K562 (cell line): Measurements from ENCODE around the gene EMD. TPM values are rescaled to one million over a fixed set of nuclear protein-coding genes. Genes with fewer than 3 reads are reported as not detected.

Experiments used
- ATAC-seq: fragments of 200-7000 bp; cut with Tn5 transposase; 3 replicates; pipeline ENCODE4 v1.9.1; 2020; ENCODE audit warnings: moderate library complexity
- BruUV-seq: library from RNA; stranded (reverse); fragments of 400-500 nt; replicated peaks from 2 replicates; lab custom pipeline; 2021; lab: Mats Ljungman, UMichigan
- CTCF ChIA-PET: fragments of 300-600 bp; formaldehyde crosslinking; extraction: SDS; loops from one replicate; lab custom pipeline; 2021; ENCODE audit warnings: low intra/inter-chr PET ratio; lab: Yijun Ruan, JAX
- POLR2A ChIA-PET: fragments of 300-600, 350-650 bp; sonication (Branson Sonifier 250); formaldehyde crosslinking; extraction: SDS; loops from one replicate; lab custom pipeline; 2021; ENCODE audit warnings: antibody characterized with exemption, inconsistent platforms; lab: Yijun Ruan, JAX
- DNase-seq, 4 experiments: peaks; one replicate each; pipeline versions ENCODE4 v3.0.0 to v3.0.0-alpha.2; 2011 to 2018; ENCODE audit warnings: low spot score in 3 of 4, mixed read lengths in 3 of 4; ENCODE audit errors: extremely low read depth in 1 of 4
- FAIRE-seq: peaks from 2 replicates; lab custom pipeline; 2011; peaks lifted over from hg19 to GRCh38; lab: Jason Lieb, UNC
- H2AFZ ChIP-seq: 2 replicates; pipeline ENCODE4 v1.6.0; 2011; ENCODE audit warnings: low read depth, low read length, control low read depth, inconsistent platforms
- H3K27ac ChIP-seq: fragments of 200-600 bp; 3 replicates; pipeline ENCODE4 v1.8.0; 2011; ENCODE audit warnings: low read depth, mild to moderate bottlenecking, control low read depth, inconsistent platforms, low read length, moderate library complexity, mixed read lengths; ENCODE audit errors: extremely low read depth
- H3K27me3 ChIP-seq, 2 experiments: fragments of 300-600 bp in 1 of 2; 2 replicates in 1 of 2; 3 replicates in 1 of 2; pipeline versions ENCODE4 v1.6.0 to v1.8.0; 2011; ENCODE audit warnings: inconsistent platforms in 2 of 2, low read length in 2 of 2, mild to moderate bottlenecking in 1 of 2, mixed read lengths in 1 of 2, moderate library complexity in 1 of 2; ENCODE audit not compliant: control insufficient read depth in 2 of 2, insufficient read depth in 2 of 2
- H3K36me3 ChIP-seq: fragments of 300-600 bp; 3 replicates; pipeline ENCODE4 v1.8.0; 2011; ENCODE audit warnings: mild to moderate bottlenecking, low read length, inconsistent platforms; ENCODE audit not compliant: control insufficient read depth, insufficient read depth
- H3K4me1 ChIP-seq, 2 experiments: fragments of 200-600 bp in 1 of 2; replicated peaks in 1 of 2; 2 replicates in 1 of 2; 3 replicates in 1 of 2; pipeline versions ENCODE4 v1.5.1 to v1.8.0; 2011; ENCODE audit warnings: inconsistent platforms in 2 of 2, low read length in 2 of 2, mild to moderate bottlenecking in 1 of 2, mixed read lengths in 1 of 2, moderate library complexity in 1 of 2; ENCODE audit not compliant: control insufficient read depth in 2 of 2, insufficient read depth in 2 of 2
- H3K4me2 ChIP-seq: 2 replicates; pipeline ENCODE4 v1.6.1; 2011; ENCODE audit warnings: low read length, control low read depth, inconsistent platforms, mixed read lengths; ENCODE audit not compliant: insufficient read depth
- H3K4me3 ChIP-seq: fragments of 200-600 bp; sonication (generic), shearing (Covaris generic); 2 replicates; pipeline ENCODE4 v1.5.1; 2016; ENCODE audit warnings: control low read depth, inconsistent platforms
- H3K79me2 ChIP-seq: fragments of 200-600 bp; 3 replicates; pipeline ENCODE4 v1.8.0; 2011; ENCODE audit warnings: low read length, inconsistent platforms; ENCODE audit not compliant: control insufficient read depth, insufficient read depth
- H3K9ac ChIP-seq, 2 experiments: 2 replicates each; pipeline versions ENCODE4 v1.6.0 to v1.6.1; 2011; ENCODE audit warnings: low read depth in 2 of 2, low read length in 2 of 2, control low read depth in 1 of 2, inconsistent platforms in 1 of 2, mild to moderate bottlenecking in 1 of 2, mixed read lengths in 1 of 2; ENCODE audit not compliant: insufficient read depth in 1 of 2
- H3K9me1 ChIP-seq: one replicate; pipeline ENCODE4 v1.6.0; 2011; ENCODE audit warnings: inconsistent platforms, mild to moderate bottlenecking, low read length, moderate library complexity; ENCODE audit not compliant: control insufficient read depth, insufficient read depth
- H3K9me3 ChIP-seq: replicated peaks from 2 replicates; pipeline ENCODE4 v1.5.1; 2011; ENCODE audit warnings: low read depth, low read length, inconsistent platforms; ENCODE audit not compliant: control insufficient read depth, insufficient read depth
- H4K20me1 ChIP-seq: replicated peaks from 2 replicates; pipeline ENCODE4 v1.6.1; 2011; ENCODE audit warnings: low read length, inconsistent platforms, mixed read lengths; ENCODE audit not compliant: control insufficient read depth, insufficient read depth
- CXXC5 ChIP-seq: fragments of 250-450 bp; sonication (Bioruptor Pico); IDR thresholded peaks from 2 replicates; pipeline ENCODE4 v1.8.0; 2022; ENCODE audit warnings: inconsistent platforms, mild to moderate bottlenecking, moderate library complexity
- E2F6 ChIP-seq, 2 experiments: IDR thresholded peaks; 2 replicates each; pipeline ENCODE4 v1.6.1; 2011; ENCODE audit warnings: borderline replicate concordance in 1 of 2, control low read depth in 1 of 2, low read depth in 1 of 2, low read length in 1 of 2, mild to moderate bottlenecking in 1 of 2, mixed read lengths in 1 of 2, moderate library complexity in 1 of 2; ENCODE audit not compliant: insufficient read depth in 1 of 2, insufficient read length in 1 of 2, poor library complexity in 1 of 2, severe bottlenecking in 1 of 2; ENCODE audit errors: extremely low read depth in 1 of 2
- FOXK2 ChIP-seq, 2 experiments: fragments of 450-650 bp; IDR thresholded peaks in 1 of 2; conservative IDR thresholded peaks in 1 of 2; 2 replicates each; pipeline ENCODE4 v1.6.1; 2016; ENCODE audit warnings: low read depth in 2 of 2, mild to moderate bottlenecking in 1 of 2
- KDM5B ChIP-seq: fragments of 200-600 bp; sonication (generic); IDR thresholded peaks from 2 replicates; pipeline ENCODE4 v1.6.1; 2012; ENCODE audit warnings: low read depth, mild to moderate bottlenecking, moderate library complexity, low read length, control low read depth, inconsistent platforms; ENCODE audit not compliant: insufficient replicate concordance
- L3MBTL2 ChIP-seq: fragments of 450-650 bp; IDR thresholded peaks from 2 replicates; pipeline ENCODE4 v1.6.1; 2016; ENCODE audit warnings: mild to moderate bottlenecking, moderate library complexity
- NRF1 ChIP-seq, 2 experiments: fragments of 450-650 bp; IDR thresholded peaks in 1 of 2; conservative IDR thresholded peaks in 1 of 2; 2 replicates each; pipeline ENCODE4 v1.6.1; 2014; ENCODE audit warnings: mild to moderate bottlenecking in 2 of 2
- PHF8 ChIP-seq: fragments of 200-600 bp; sonication (generic); IDR thresholded peaks from 2 replicates; pipeline ENCODE4 v1.6.1; 2012; ENCODE audit warnings: mixed run types, mild to moderate bottlenecking, inconsistent platforms, low read length, moderate library complexity, borderline replicate concordance
- POLR2G ChIP-seq: fragments of 200-400 bp; formaldehyde crosslinking; IDR thresholded peaks from 2 replicates; pipeline ENCODE4 v1.6.1; 2017; ENCODE audit warnings: low read depth, mild to moderate bottlenecking, antibody characterized with exemption, low read length, moderate library complexity
- RB1 ChIP-seq: fragments of 450-650 bp; IDR thresholded peaks from 2 replicates; pipeline ENCODE4 v1.6.1; 2017; ENCODE audit warnings: low read depth, mild to moderate bottlenecking
- RBFOX2 ChIP-seq: fragments of 200-400 bp; formaldehyde crosslinking; IDR thresholded peaks from 2 replicates; pipeline ENCODE4 v1.6.1; 2017; ENCODE audit warnings: low read depth, mild to moderate bottlenecking, low read length, moderate library complexity
- SRSF3 ChIP-seq: fragments of 200-400 bp; formaldehyde crosslinking; IDR thresholded peaks from 2 replicates; pipeline ENCODE4 v1.6.1; 2016; ENCODE audit warnings: mild to moderate bottlenecking, low read length, moderate library complexity; ENCODE audit not compliant: insufficient read depth
- TEAD4 ChIP-seq, 2 experiments: sonication (generic) in 1 of 2; formaldehyde crosslinking in 1 of 2; IDR thresholded peaks; 2 replicates each; pipeline versions ENCODE4 v1.6.1 to v1.8.0; 2012 to 2022; ENCODE audit warnings: borderline replicate concordance in 1 of 2, inconsistent platforms in 1 of 2, low read length in 1 of 2, mild to moderate bottlenecking in 1 of 2, missing genetic modification reagents in 1 of 2
- ZBTB7A ChIP-seq: IDR thresholded peaks from 2 replicates; pipeline ENCODE4 v1.6.1; 2011; ENCODE audit warnings: low read depth, mild to moderate bottlenecking, low read length, moderate library complexity, borderline replicate concordance; ENCODE audit not compliant: control insufficient read depth
- ZNF282 ChIP-seq: sonication (generic); formaldehyde crosslinking; IDR thresholded peaks from 2 replicates; pipeline ENCODE4 v1.8.1; 2023; ENCODE audit warnings: missing genetic modification reagents
- WGBS: fragments of 100-300 bp; shearing (Covaris generic); methylation state at CpG from one replicate; pipeline ENCODE4 v1.1.6; 2016; ENCODE audit warnings: low coverage, mixed read lengths; ENCODE audit not compliant: insufficient coverage; ENCODE audit errors: missing lambda C conversion rate; 5-methylcytosine and 5-hydroxymethylcytosine counted together
- in situ Hi-C: fragments of 300-500 bp; cut with MboI; formaldehyde crosslinking; loops from 4 replicates; pipeline ENCODE4 v1.15.0; 2018; ENCODE audit warnings: inconsistent platforms, mixed read lengths
- intact Hi-C: fragments of 100-400 bp; cut with micrococcal nuclease; formaldehyde crosslinking; loops from 2 replicates; pipeline ENCODE4 v1.14.2; 2022
- polyA plus RNA-seq, 8 experiments: library from polyadenylated mRNA; depleted of rRNA in 4 of 8; stranded (reverse) in 5 of 8; unstranded in 3 of 8; fragments of >200 nt; fragmentation: Nextera tagmentation in 2 of 8; fragmentation: Illumina TruSeq in 1 of 8; extraction: Ambion mirVana in 2 of 8; extraction: Trizol in 1 of 8; gene quantifications; 2 replicates each; pipeline versions ENCODE4 v1.2.1 to v1.2.3, GENCODE V29; 2011 to 2014; ENCODE audit warnings: inconsistent platforms in 1 of 8, missing spikeins in 1 of 8
- total RNA-seq, 7 experiments: library from RNA; depleted of rRNA in 6 of 7; stranded (reverse); fragments of >200 nt in 6 of 7; fragmentation: Illumina TruSeq in 2 of 7; extraction: Trizol in 2 of 7; gene quantifications; 2 replicates each; pipeline versions ENCODE4 v1.2.1 to v1.2.3, GENCODE V29; 2011 to 2021; ENCODE audit warnings: low replicate concordance in 1 of 7
- TF ChIP-seq, protein P1 (sequence below): sonication (generic); formaldehyde crosslinking; IDR thresholded peaks from 2 replicates; pipeline ENCODE4 v1.5.0; 2020; ENCODE audit warnings: missing genetic modification reagents

The EMD gene
- total and polyA plus RNA-seq, 9 of the 15 experiments (the other 6 are each of a cell fraction or from before 2014, with no cell fraction given): 2.3 to 206 (median 61.9) TPM

DNA sequence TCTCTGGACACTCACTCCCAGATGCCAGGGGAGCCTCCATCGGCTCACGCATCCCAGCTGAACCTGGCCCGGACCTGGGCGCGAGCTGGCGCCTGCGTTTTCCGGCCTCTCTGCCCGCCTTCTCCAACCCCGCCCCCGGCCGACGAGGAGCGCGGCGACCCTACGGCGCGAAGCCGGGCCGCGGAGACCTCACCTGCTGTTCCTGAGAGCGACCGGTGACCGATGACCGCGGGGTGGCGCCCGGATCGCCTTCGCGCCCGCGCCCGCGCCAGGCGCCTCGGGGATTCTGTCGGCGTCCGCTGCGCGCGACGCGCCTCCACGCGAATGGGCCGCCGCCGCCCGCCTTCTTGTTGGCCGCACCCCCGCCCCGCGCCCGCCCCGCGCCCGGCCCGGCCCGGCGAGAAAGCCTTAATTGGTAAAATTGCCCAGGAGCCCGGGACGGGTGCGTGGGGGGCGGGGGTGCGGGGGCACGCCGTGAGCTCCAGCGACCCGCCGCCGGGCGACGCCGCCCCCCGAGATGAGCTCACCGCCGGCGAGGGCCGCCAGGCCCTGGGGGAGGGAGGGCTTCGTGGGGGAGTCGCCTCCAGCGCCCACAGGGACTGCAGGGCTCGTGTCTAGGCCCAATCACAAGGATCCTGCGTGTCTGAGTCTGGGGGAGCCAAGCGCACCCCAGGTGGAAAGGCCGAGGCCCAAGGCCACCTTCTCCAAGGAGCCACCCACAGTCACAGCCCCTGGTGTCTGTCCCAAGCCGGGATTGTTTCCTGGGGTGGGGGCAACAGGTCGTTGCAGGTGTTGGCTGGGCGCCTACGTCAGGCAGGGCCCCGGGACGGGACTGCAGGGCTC is 4.6 kb upstream of the EMD start, which contains the start of gene FLNA:
FLNA (minus strand) TSS at position 322 of the 843 bp plus-strand sequence. CDS start 3,389 bp downstream, outside the sequence.
- no peaks in the 10 kb centered on the region for H4K20me1 ChIP-seq
- H2AFZ ChIP-seq: peak within 1 kb of the TSS; percentile 69; the same call in 1 of the 2 replicates
- H3K27ac ChIP-seq: peak within 1 kb of the TSS; percentile 50
- DNase-seq (peak in 2 of 4 experiments; percentile 12 to 61), FAIRE-seq (no peak), ATAC-seq (no peak)
- BruUV-seq: no TSS peak
- CTCF ChIA-PET: interaction anchor here (4.5 kb wide), 1 partner anchor 160 kb away, joined by 63 read pairs; no protein-coding TSS in a partner anchor
- WGBS: 52% methylated on average over 12 of the region's 95 CpGs
- no peaks in the 10 kb centered on the region for H3K9me3 ChIP-seq
- H3K4me1 ChIP-seq: peaks cover 17 to 71% of the 10 kb centered on the region in 2 experiments; a peak in 4 of 5 replicates
- H3K9me1 ChIP-seq: no peaks in the 10 kb centered on the region
- POLR2A ChIA-PET: interaction anchor here (0.7 kb wide), 1 partner anchor 23 kb away, joined by 3 read pairs; no protein-coding TSS in a partner anchor
- H3K9ac ChIP-seq: peak within 1 kb of the TSS; percentile 59 to 88; a peak in 3 of 4 replicates
- peaks cover 23% of the 10 kb centered on the region for H3K79me2 ChIP-seq
- in situ Hi-C loops: loop anchor here (10.0 kb wide), 1 partner anchor 160 kb away; no protein-coding TSS in a partner anchor
- peak within 1 kb of the TSS; percentile 66 for H3K4me2 ChIP-seq
- H3K36me3 ChIP-seq: peaks cover 4% of the 10 kb centered on the region; the same call in 1 of the 3 replicates
- no peaks in the 10 kb centered on the region for H3K27me3 ChIP-seq
- intact Hi-C loops: loop anchor here (5.0 to 10.0 kb wide), 2 partner anchors 120 to 443 kb away; partner anchors contain the start of gene SLC10A3
- H3K4me3 ChIP-seq: peak within 1 kb of the TSS; percentile 8
- TF ChIP-seq ZNF282 (CRISPR knock-in tag) (no peak), NRF1 (conservative IDR thresholded peaks at IDR 0.05 in 1 of 2, IDR thresholded peaks at IDR 0.05 in 1 of 2) (peak; percentile 25 to 35; a peak in 1 of 4 replicates), E2F6 (IDR thresholded peaks at IDR 0.05; ENCODE audit: borderline replicate concordance in 1 of 2, extremely low read depth in 1 of 2, insufficient read depth in 1 of 2, insufficient read length in 1 of 2, low read depth in 1 of 2, low read length in 1 of 2, poor library complexity in 1 of 2, severe bottlenecking in 1 of 2) (peak; percentile 50 to 88), POLR2G (peak; percentile 48), CXXC5 (CRISPR knock-in tag) (peak; percentile 62), FOXK2 (conservative IDR thresholded peaks at IDR 0.05 in 1 of 2, IDR thresholded peaks at IDR 0.05 in 1 of 2; ENCODE audit: low read depth in 2 of 2) (no peak), RB1 (peak; percentile 52; the same call in 1 of the 2 replicates), KDM5B (peak; percentile 21), RBFOX2 (peak; percentile 52), SRSF3 (0 out of 2 replicates have a peak, but pooled peaks have one; percentile 37), TEAD4 (IDR thresholded peaks at IDR 0.05; ENCODE audit: low read length) (no peak), TEAD4 (CRISPR knock-in tag; IDR thresholded peaks at IDR 0.05; ENCODE audit: borderline replicate concordance) (no peak), PHF8 (peak; percentile 31; the same call in 1 of the 2 replicates), ZBTB7A (peak; percentile 26; the same call in 1 of the 2 replicates), L3MBTL2 (peak; percentile 67)
- TF ChIP-seq, protein P1, sequence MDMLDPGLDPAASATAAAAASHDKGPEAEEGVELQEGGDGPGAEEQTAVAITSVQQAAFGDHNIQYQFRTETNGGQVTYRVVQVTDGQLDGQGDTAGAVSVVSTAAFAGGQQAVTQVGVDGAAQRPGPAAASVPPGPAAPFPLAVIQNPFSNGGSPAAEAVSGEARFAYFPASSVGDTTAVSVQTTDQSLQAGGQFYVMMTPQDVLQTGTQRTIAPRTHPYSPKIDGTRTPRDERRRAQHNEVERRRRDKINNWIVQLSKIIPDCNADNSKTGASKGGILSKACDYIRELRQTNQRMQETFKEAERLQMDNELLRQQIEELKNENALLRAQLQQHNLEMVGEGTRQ: no peak
